Upper lobe of left lung (tissue), 4 donors: ENCODE data around the gene RBP5.

ENCODE experiments used
- POLR2A ChIP-seq, 4 donors: fragments of 450-650 bp; IDR thresholded peaks; one replicate each; pipeline ENCODE4 v1.5.1; 2016 to 2017; ENCODE audit warnings: antibody characterized with exemption in 4 of 4, mild to moderate bottlenecking in 2 of 4
- POLR2AphosphoS5 ChIP-seq, 2 donors: sonication (generic); formaldehyde crosslinking; IDR thresholded peaks; one replicate each; pipeline ENCODE4 v1.5.1; 2017; ENCODE audit warnings: antibody characterized with exemption in 2 of 2
- TF ChIP-seq, protein P1 (sequence below), 6 experiments: fragments of 450-650 bp in 4 of 6; fragments of 200-600 bp in 2 of 6; sonication (generic) in 2 of 6; IDR thresholded peaks; one replicate each; pipeline ENCODE4 v1.5.1; 2016 to 2019; ENCODE audit warnings: antibody characterized with exemption in 6 of 6

- TF ChIP-seq, protein P1, sequence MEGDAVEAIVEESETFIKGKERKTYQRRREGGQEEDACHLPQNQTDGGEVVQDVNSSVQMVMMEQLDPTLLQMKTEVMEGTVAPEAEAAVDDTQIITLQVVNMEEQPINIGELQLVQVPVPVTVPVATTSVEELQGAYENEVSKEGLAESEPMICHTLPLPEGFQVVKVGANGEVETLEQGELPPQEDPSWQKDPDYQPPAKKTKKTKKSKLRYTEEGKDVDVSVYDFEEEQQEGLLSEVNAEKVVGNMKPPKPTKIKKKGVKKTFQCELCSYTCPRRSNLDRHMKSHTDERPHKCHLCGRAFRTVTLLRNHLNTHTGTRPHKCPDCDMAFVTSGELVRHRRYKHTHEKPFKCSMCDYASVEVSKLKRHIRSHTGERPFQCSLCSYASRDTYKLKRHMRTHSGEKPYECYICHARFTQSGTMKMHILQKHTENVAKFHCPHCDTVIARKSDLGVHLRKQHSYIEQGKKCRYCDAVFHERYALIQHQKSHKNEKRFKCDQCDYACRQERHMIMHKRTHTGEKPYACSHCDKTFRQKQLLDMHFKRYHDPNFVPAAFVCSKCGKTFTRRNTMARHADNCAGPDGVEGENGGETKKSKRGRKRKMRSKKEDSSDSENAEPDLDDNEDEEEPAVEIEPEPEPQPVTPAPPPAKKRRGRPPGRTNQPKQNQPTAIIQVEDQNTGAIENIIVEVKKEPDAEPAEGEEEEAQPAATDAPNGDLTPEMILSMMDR (IDR thresholded peaks at IDR 0.05), result no peak
- TF ChIP-seq POLR2AphosphoS5 (IDR thresholded peaks at IDR 0.05) (no peak), POLR2A (IDR thresholded peaks at IDR 0.05) (no peak)
Measured at GRCh38 chr12:7137908-7138307, 9.2 kb upstream of the RBP5 start.
